ENCODE data around the gene ERP27. TPM values are rescaled to one million over a fixed set of nuclear protein-coding genes. Genes with fewer than 3 reads are reported as not detected.

Gene ERP27
- total and polyA plus RNA-seq, 10 donors = 1.3 to 6.4 (median 3.8) TPM

GRCh38 chr12:14892726-14893505 is 45.4 kb downstream of the ERP27 start:
- intact Hi-C loops (cut with DNase I; ENCODE audit: low total_unique reads) = no loop called here
- H3K27me3 ChIP-seq (replicated peaks in 1 of 7) = no peaks in the 10 kb centered on the region
- H3K36me3 ChIP-seq = no peaks in the 10 kb centered on the region
- no peaks in the 10 kb centered on the region for H3K9me3 ChIP-seq
- H3K4me3 ChIP-seq = no peak overlapping the region
- WGBS, 5 donors = 74 to 90% (median 85%) methylated on average over 7 of the region's 7 CpGs
- no peaks in the 10 kb centered on the region for H3K4me1 ChIP-seq
- no peak overlapping the region for H3K27ac ChIP-seq
- no peak for TF ChIP-seq POLR2AphosphoS5 (IDR thresholded peaks at IDR 0.05)
- TF ChIP-seq CTCF (IDR thresholded peaks at IDR 0.05 in 8 of 11, conservative IDR thresholded peaks at IDR 0.05 in 3 of 11) = no peak
- no peak for TF ChIP-seq POLR2A (IDR thresholded peaks at IDR 0.05)
- no peak for DNase-seq

GRCh38 chr12:14890701-14891100 is 47.6 kb downstream of the ERP27 start:
- TF ChIP-seq POLR2AphosphoS5 (IDR thresholded peaks at IDR 0.05) = no peak
- no peak for TF ChIP-seq CTCF (IDR thresholded peaks at IDR 0.05 in 8 of 11, conservative IDR thresholded peaks at IDR 0.05 in 3 of 11)
- no peak for TF ChIP-seq POLR2A (IDR thresholded peaks at IDR 0.05)
- no peaks in the 10 kb centered on the region for H3K9me3 ChIP-seq
- WGBS, 5 donors = 87 to 93% (median 90%) methylated on average over 5 of the region's 5 CpGs
- H3K27ac ChIP-seq = no peak overlapping the region
- intact Hi-C loops (cut with DNase I; ENCODE audit: low total_unique reads) = no loop called here
- DNase-seq = no peak
- no peaks in the 10 kb centered on the region for H3K36me3 ChIP-seq
- peaks cover 0 to 4% (median 0%) of the 10 kb centered on the region in 7 donors for H3K27me3 ChIP-seq (replicated peaks in 1 of 7)
- no peak overlapping the region for H3K4me3 ChIP-seq
- peaks cover 4 to 10% (median 6%) of the 10 kb centered on the region in 6 donors for H3K4me1 ChIP-seq

GRCh38 chr12:14886271-14886670 is 52.1 kb downstream of the ERP27 start:
- no peak overlapping the region for H3K4me3 ChIP-seq
- no peak for DNase-seq
- TF ChIP-seq CTCF (IDR thresholded peaks at IDR 0.05 in 8 of 11, conservative IDR thresholded peaks at IDR 0.05 in 3 of 11) (no peak), POLR2A (IDR thresholded peaks at IDR 0.05) (no peak), POLR2AphosphoS5 (IDR thresholded peaks at IDR 0.05) (no peak)
- peak overlapping the region in 3 of 8 donors; percentile 7 to 67 (median 40) for H3K27ac ChIP-seq
- intact Hi-C loops (cut with DNase I; ENCODE audit: low total_unique reads) = no loop called here
- peaks cover 0 to 9% (median 0%) of the 10 kb centered on the region in 7 donors for H3K27me3 ChIP-seq (replicated peaks in 1 of 7)
- 71 to 83% (median 77%) methylated on average over 6 of the region's 6 CpGs for WGBS, 5 donors
- H3K36me3 ChIP-seq = no peaks in the 10 kb centered on the region
- no peaks in the 10 kb centered on the region for H3K9me3 ChIP-seq
- peaks cover 19 to 34% (median 24%) of the 10 kb centered on the region in 6 donors for H3K4me1 ChIP-seq

- peak within 1 kb of the TSS in 2 of 8 donors; percentile 3 to 47 for H3K4me3 ChIP-seq
- no peaks in the 10 kb centered on the region for H3K36me3 ChIP-seq
- peak within 1 kb of the TSS in 6 of 8 donors; percentile 7 to 67 (median 30) for H3K27ac ChIP-seq
- H3K9me3 ChIP-seq = no peaks in the 10 kb centered on the region
- DNase-seq = no peak
- WGBS, 5 donors = 32 to 57% (median 41%) methylated on average over 6 of the region's 6 CpGs
- H3K27me3 ChIP-seq (replicated peaks in 1 of 7) = peaks cover 0 to 9% (median 0%) of the 10 kb centered on the region in 7 donors
- TF ChIP-seq POLR2AphosphoS5 (IDR thresholded peaks at IDR 0.05) (peak in 1 of 3 donors; percentile 24), POLR2A (IDR thresholded peaks at IDR 0.05) (no peak)
- peaks cover 19 to 39% (median 26%) of the 10 kb centered on the region in 6 donors for H3K4me1 ChIP-seq
- intact Hi-C loops (cut with DNase I; ENCODE audit: low total_unique reads) = no loop called here
These were observed 52.6 kb downstream of the ERP27 start, which contains the start of gene MGP for GRCh38 chr12:14885718-14886221. Gene MGP, minus strand, starts transcription at chr12:14885854. Its CDS starts 63 bp downstream, at chr12:14885791.
